Measurements from ENCODE around the gene ULK3.

Gene ULK3

DNA sequence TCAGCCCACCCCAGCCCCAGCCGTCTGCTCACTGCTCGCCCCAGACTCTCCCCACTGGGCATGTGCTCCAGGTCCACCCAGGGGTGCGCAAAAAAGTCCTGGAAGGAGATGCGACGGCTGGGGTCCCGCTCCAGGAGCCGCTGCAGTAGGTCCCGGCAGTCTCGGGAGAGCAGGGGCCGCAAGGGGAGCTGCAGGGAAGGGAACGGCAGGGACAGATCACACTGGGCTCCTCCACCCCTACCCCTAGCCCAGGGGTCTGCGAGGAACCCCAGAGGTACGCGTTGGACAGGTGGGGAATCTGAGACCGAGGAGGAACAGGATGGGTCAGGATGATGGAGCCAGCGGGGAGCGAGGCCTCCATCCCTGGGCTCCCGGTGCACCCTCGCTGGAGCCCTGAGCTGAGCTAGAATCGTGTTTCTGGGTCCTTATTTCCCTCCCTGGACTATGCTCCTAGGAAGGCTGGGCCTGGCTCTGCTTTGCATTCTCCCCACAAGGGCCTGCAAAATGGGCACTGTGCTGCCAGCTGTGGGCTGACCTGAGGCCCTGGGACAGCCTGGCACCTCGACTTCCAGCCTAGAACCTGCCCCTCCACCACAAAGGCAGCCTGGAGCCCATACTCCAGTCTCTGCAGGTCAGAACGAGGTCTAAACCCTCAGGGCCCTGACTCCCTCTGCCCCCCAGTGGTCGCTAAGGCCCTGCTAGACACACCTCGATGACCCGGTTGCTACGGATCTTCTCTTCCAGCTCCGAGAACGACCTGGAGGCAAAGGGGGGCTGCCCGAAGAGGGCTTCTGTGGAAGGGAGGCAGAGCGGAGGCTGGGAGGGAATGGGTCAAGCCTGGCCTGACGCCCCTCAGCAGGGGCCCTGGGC, 3.2 kb downstream of the ULK3 start:
- DNase-seq: no peak

DNA sequence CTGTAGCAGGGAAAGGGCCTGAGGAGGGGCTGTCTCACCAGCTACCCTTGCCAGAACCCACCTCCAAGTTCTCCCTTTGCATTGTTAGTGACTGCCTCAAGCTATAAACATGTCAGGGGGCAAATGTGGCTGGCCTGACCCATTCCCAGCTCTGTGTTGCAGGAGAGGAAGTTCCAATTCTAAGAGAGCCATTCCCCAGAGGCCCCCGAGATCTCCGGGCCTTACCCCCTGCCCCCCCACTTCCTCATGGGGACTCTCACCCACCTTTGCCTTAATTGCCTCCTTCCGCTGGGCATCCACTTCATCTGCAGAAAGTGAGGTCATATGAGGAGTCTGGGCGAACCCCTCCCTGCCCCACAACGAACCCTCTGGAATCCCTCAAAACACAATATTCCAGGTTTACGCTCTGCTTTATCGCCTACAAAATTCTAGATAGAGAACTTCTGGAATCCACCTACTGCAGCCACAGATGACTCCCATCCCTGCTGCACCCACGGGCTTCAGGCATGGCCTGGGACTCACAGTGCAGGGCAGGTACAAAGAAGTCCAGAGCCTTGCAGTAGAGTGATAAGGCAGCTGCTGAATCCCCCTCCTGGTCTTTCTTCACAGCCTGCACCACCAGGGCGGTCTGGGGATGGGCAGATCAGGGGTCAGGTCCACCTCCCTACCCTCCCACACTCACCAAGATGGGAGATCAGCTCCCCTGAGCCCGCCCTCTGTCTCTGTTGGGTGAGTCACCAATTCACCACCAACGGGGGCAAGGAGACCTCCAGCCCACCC, 4.0 kb downstream of the ULK3 start:
- DNase-seq: no peak

GRCh38 chr15:74838137-74838516, 4.8 kb downstream of the ULK3 start:
- no peak for DNase-seq

- no peak for DNase-seq
Observed at GRCh38 chr15:74837482-74838136, 5.3 kb downstream of the ULK3 start.

DNA sequence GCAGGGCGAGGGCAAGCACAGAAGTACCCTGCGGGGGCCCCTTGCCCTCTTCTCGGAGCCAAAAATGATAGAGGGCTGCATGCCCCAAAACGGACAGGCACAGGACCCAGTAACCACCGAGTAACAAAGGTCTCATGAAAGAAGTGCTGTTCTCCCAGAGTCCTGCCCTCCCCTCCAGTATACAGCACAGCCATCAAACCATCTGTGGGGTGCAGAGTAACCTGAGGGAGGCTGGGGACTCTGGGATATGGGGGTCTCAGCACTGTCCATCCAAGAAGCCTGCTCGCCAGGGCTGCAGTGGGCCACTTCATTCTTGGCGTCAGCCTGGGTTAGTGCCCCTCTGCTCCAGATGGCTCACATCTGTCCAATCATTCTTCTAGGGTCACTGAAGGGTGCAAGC, 6.1 kb downstream of the ULK3 start:
- DNase-seq: no peak

GRCh38 chr15:74835312-74835823, 7.6 kb downstream of the ULK3 start:
- no peak for DNase-seq

DNA sequence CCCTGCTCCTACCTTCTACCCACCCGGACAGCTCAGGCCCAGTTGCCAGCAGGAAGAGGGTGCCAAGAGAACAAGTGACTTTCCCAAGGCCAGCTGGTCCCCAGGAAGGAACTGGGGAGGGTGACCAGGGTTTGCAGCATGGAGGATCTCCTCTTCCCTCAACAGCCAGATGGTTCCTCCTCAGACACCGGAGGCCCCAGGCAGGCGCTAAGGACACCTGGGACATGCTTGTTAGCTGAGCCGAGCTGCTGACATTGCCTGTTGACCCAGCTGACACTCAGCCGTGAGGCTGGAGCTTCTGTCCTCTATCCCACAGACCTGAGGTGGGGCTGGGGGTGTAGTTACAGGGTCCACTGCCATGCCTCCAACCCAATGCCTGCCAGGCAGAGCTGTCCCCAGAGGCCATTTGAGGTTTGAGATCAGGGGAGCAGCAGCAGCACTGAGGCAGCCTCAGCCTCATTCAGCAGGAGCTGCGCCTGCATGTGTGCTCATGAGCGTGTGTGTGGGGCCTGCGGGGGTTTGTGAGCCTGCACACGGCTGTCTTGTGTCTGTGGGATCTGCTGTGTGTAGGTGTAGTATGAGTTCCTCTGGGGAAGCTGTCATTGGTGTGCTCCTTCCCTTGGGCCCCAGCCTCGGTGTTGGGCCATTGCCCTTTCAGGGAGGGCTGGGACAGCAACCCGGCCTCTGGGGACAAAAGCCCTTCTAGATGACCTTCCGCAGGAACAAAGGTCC, 9.4 kb downstream of the ULK3 start:
- DNase-seq: no peak

GRCh38 chr15:74832826-74833225, 10.1 kb downstream of the ULK3 start:
- no peak for DNase-seq

- no peak for DNase-seq
Observed at GRCh38 chr15:74831813-74832495, 11.0 kb downstream of the ULK3 start.

DNA sequence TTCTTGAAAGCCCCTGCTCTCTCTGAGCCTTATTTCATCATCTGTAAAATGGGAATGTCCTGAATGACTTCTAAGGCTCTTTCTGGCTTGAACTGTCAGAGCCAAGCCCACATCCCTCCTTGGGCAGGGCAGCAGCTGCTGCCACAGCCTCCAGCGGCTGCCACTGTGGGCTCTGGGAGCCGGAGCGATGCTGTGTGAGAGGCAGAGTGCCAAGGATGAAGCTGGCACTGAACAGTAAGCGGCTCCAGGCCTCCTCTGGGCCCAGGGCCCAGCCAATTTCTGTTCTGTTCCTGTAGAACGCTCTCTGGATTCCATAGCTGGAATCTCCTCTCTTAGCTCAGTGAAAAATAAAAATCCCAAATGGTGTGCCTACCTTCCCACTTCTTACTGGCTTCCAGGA, 12.1 kb downstream of the ULK3 start:
- DNase-seq: no peak

GRCh38 chr15:74829991-74830390, 13.0 kb downstream of the ULK3 start:
- DNase-seq: no peak

GRCh38 chr15:74829486-74829885, 13.5 kb downstream of the ULK3 start:
- DNase-seq: no peak

- no peak for DNase-seq
Observed at GRCh38 chr15:74828835-74829234, 14.1 kb downstream of the ULK3 start.

GRCh38 chr15:74827614-74828013, 15.3 kb downstream of the ULK3 start:
- no peak for DNase-seq

DNA sequence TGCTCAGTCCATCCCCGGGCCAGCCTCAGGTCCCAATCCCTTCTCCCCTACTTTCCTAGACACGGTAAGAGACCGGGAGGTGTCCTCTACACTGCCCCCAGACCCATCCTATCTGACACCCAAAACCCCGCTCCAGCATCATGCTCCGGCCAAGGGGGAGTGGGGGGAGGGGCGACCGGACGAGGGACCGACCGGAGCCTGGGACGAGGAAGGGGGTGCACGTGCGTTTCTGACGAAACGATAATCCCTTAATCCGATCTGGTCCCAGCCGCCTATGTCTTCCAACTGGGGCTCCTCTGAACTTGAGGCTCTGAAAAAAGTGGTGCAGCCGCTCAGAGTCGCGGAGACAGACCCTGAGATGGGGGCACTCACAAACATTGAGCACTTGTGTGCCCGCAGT, 16.0 kb downstream of the ULK3 start:
- no peak for DNase-seq

DNA sequence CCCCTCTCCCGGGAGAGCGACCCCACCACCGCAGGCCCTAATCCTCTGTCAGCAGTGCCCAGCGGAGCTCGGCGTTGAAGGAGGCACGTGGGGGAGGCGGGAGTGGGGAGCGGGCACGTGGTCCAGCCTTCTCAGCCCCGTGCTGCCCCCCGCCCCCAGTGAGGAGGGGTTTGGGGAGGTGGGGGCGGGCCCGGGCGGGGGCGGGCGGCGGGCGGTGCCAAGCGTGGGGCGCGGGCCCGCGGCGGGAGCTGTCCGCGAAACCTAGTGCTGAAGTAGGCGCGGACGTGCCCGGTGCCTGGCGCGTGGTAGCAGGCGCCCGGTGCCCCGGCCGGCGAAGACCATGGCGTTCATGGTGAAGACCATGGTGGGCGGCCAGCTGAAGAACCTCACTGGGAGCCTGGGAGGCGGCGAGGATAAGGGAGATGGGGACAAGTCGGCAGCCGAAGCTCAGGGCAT, 16.6 kb downstream of the ULK3 start, which contains the start of gene CPLX3:
CPLX3 (plus strand) TSS at position 264 of the 456 bp plus-strand sequence; CDS start at position 341, 77 bp downstream.
- DNase-seq: no peak

- no peak for DNase-seq
Observed at GRCh38 chr15:74825866-74826265, 17.1 kb downstream of the ULK3 start.

DNA sequence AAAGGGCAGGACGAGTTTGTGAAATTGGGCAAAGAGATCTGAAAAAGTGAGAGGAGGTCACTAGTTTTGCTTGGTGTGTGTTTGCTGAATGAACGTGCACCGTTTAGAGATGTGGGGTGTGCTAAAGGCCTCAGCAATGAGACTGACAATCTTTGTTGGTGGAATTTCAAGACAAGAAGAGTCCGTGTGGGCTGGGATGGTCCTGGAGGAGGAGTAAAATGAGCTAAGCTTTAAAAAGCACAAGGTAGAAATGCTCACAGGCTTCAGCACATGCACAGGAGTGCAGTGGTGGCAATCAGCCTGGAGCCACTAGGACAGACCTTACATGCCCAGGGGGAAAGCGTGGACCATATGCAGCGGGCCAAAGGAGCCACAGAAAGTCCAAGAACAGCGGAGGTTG, 18.0 kb downstream of the ULK3 start:
- no peak for DNase-seq

- DNase-seq: no peak
Observed at GRCh38 chr15:74823324-74823723, 19.6 kb downstream of the ULK3 start.

GRCh38 chr15:74822233-74822632, 20.7 kb downstream of the ULK3 start:
- no peak for DNase-seq

- DNase-seq: no peak
Observed at GRCh38 chr15:74821790-74822158, 21.2 kb downstream of the ULK3 start.
